CD8-positive, alpha-beta memory T cell (primary cell): ENCODE measurements around the gene JSRP1. TPM values are rescaled to one million over a fixed set of nuclear protein-coding genes. Genes with fewer than 3 reads are reported as not detected.

ENCODE experiments used
- CTCF ChIA-PET: fragments of 350-600 bp; sonication (Branson Sonifier 250); formaldehyde crosslinking; loops from one replicate; lab custom pipeline; 2021; ENCODE audit warnings: antibody characterized with exemption; lab: Charles Lee
- POLR2A ChIA-PET: fragments of 350-600 bp; sonication (Branson Sonifier 250); formaldehyde crosslinking; loops from one replicate; lab custom pipeline; 2021; ENCODE audit warnings: antibody characterized with exemption; lab: Charles Lee
- DNase-seq, 5 donors: peaks; one replicate each; pipeline versions ENCODE4 v3.0.0 to v3.0.0-alpha.2; 2020 to 2022; ENCODE audit warnings: mixed read lengths in 1 of 5
- H3K27ac ChIP-seq: one replicate; pipeline ENCODE4 v1.7.0; 2013; ENCODE audit warnings: low read depth, mild to moderate bottlenecking, low read length, moderate library complexity
- H3K27me3 ChIP-seq: 2 replicates; pipeline ENCODE4 v1.7.0; 2013; ENCODE audit warnings: low read length, mild to moderate bottlenecking; ENCODE audit not compliant: insufficient read depth, poor library complexity, severe bottlenecking
- H3K36me3 ChIP-seq: 2 replicates; pipeline ENCODE4 v1.7.0; 2013; ENCODE audit warnings: mild to moderate bottlenecking, low read length, moderate library complexity; ENCODE audit not compliant: insufficient read depth
- H3K4me1 ChIP-seq: 2 replicates; pipeline ENCODE4 v1.7.0; 2013; ENCODE audit warnings: mild to moderate bottlenecking, low read length, moderate library complexity; ENCODE audit not compliant: insufficient read depth
- H3K4me3 ChIP-seq: 2 replicates; pipeline ENCODE4 v1.7.0; 2013; ENCODE audit warnings: mild to moderate bottlenecking, low read length
- H3K9me3 ChIP-seq: 2 replicates; pipeline ENCODE4 v1.7.0; 2013; ENCODE audit warnings: mild to moderate bottlenecking, low read length
- H3K27ac Mint-ChIP-seq, 8 donors: one replicate each; pipeline ENCODE4 v1.8.0; 2020 to 2021; ENCODE audit warnings: mixed read lengths in 8 of 8, mild to moderate bottlenecking in 6 of 8, inconsistent platforms in 3 of 8, moderate library complexity in 3 of 8
- H3K27me3 Mint-ChIP-seq, 2 donors: one replicate each; pipeline ENCODE4 v1.8.0; 2020 to 2021; ENCODE audit warnings: mixed read lengths in 2 of 2, mild to moderate bottlenecking in 1 of 2, moderate library complexity in 1 of 2
- H3K36me3 Mint-ChIP-seq, 3 donors: one replicate each; pipeline ENCODE4 v1.8.0; 2020 to 2021; ENCODE audit warnings: mixed read lengths in 3 of 3, inconsistent platforms in 1 of 3, mild to moderate bottlenecking in 1 of 3
- H3K4me1 Mint-ChIP-seq, 3 donors: one replicate each; pipeline ENCODE4 v1.8.0; 2020 to 2021; ENCODE audit warnings: mixed read lengths in 3 of 3, inconsistent platforms in 1 of 3, mild to moderate bottlenecking in 1 of 3
- H3K4me3 Mint-ChIP-seq, 7 donors: one replicate each; pipeline ENCODE4 v1.8.0; 2020 to 2021; ENCODE audit warnings: mixed read lengths in 7 of 7, mild to moderate bottlenecking in 6 of 7, moderate library complexity in 4 of 7, inconsistent platforms in 2 of 7
- H3K9me3 Mint-ChIP-seq, 5 donors: one replicate each; pipeline ENCODE4 v1.8.0; 2020 to 2022; ENCODE audit warnings: mixed read lengths in 5 of 5, mild to moderate bottlenecking in 3 of 5, moderate library complexity in 2 of 5, inconsistent platforms in 1 of 5
- polyA plus RNA-seq: library from polyadenylated mRNA; unstranded; fragments of 300-500 nt; fragmentation: Illumina TruSeq; gene quantifications from one replicate; pipeline ENCODE4 v1.2.3, GENCODE V29; 2021
- total RNA-seq, 2 experiments: library from RNA; stranded (reverse); gene quantifications; one replicate each; pipeline ENCODE4 v1.2.3, GENCODE V29; 2021

JSRP1 gene
- total and polyA plus RNA-seq, 3 experiments from 2014 or later: 0.73 to 1.0 (median 0.91) TPM

DNA sequence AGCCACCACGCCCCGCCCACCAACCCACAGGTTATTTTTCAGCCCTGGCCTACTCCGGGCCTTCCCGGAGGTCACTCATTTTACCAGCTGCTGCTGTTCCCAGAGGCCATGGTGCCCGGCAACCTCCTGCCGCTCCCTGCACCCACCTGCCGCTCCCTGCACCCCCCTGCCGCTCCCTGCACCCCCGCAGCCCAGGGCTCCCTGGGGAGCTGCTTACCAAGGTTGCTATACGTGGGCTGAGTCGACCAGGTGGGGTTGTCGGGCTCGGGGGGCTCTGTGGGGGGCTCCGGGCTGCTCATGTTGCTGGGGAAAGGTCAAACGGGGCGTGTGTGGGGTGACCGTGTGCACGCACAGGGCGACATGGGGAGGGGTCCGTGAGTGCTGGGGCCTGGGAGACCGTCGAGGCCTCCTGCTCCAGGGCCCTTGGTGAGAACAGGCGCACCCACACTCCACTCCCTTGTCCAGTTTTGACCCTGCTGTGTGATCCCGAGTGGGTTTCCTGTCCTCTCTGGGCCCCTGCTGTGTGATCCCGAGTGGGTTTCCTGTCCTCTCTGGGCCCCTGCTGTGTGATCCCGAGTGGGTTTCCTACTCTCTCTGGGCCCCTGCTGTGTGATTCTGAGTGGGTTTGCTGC lies 24.5 kb upstream of the JSRP1 start:
- no peaks in the 10 kb centered on the region for H3K9me3 Mint-ChIP-seq
- POLR2A ChIA-PET: interaction anchor here (0.9 kb wide), 1 partner anchor 43 kb away, joined by 3 read pairs; no protein-coding TSS in a partner anchor
- H3K27me3 Mint-ChIP-seq: no peaks in the 10 kb centered on the region
- no peak overlapping the region for H3K4me3 ChIP-seq
- no peaks in the 10 kb centered on the region for H3K27me3 ChIP-seq
- H3K4me3 Mint-ChIP-seq: no peak overlapping the region
- H3K4me1 Mint-ChIP-seq: peaks cover 12 to 24% (median 14%) of the 10 kb centered on the region in 3 donors
- no peak overlapping the region for H3K27ac Mint-ChIP-seq
- peaks cover 15% of the 10 kb centered on the region for H3K4me1 ChIP-seq
- no peak for DNase-seq
- H3K27ac ChIP-seq: no peak overlapping the region
- H3K9me3 ChIP-seq: no peaks in the 10 kb centered on the region
- H3K36me3 Mint-ChIP-seq: peaks cover 0 to 7% (median 2%) of the 10 kb centered on the region in 3 donors
- no peaks in the 10 kb centered on the region for H3K36me3 ChIP-seq
- CTCF ChIA-PET: no interaction called here

DNA sequence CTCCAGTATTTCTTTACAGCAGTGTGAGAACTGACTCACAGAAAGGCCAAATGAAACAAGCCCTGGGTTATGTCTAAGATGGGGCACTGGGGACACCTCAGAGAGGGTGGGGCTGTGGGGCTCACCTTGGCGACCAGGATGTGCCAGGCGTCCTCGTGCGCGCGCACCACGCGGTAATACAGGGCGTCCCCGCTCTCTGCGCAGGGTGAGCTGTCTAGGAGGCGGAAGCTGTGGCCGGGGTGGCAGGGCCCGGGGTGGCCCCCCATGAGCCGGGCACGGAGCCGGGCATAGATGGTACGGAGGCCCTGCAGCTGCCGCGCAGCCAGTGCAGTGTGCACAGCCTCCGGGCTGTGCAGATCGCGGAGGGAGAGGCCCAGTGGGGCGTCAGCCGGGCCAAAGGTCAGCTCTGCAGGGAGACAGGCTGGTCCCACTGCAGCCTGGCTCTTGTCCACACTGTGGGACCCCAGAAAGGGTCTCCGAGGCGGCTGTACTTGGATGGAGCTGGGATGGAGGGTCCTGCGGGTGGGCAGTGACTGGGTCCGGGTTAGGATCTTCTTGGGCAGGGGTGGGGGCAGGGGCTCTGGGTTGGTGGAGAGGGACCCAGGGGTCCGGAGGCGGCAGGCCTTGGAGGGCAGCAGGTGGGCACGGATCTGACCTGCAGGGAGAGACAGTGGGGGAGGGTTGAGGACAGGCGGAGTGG lies 22.4 kb upstream of the JSRP1 start:
- Mint-ChIP-seq H3K4me1 (peaks cover 24 to 37% (median 27%) of the 10 kb centered on the region in 3 donors), H3K4me3 (peak overlapping the region in 2 of 7 donors; percentile 30 to 65), H3K36me3 (peaks cover 0 to 21% (median 2%) of the 10 kb centered on the region in 3 donors), H3K9me3 (no peaks in the 10 kb centered on the region), H3K27ac (peak overlapping the region in 2 of 8 donors; percentile 36 to 47), H3K27me3 (no peaks in the 10 kb centered on the region)
- H3K4me1 ChIP-seq: peaks cover 27% of the 10 kb centered on the region
- CTCF ChIA-PET: interaction anchor here (1.1 to 1.5 kb wide), 2 partner anchors 10 to 39 kb away, joined by 3 to 5 read pairs; no protein-coding TSS in a partner anchor
- H3K9me3 ChIP-seq: no peaks in the 10 kb centered on the region
- no peak overlapping the region for H3K27ac ChIP-seq
- no peaks in the 10 kb centered on the region for H3K36me3 ChIP-seq
- H3K27me3 ChIP-seq: no peaks in the 10 kb centered on the region
- DNase-seq: no peak
- no peak overlapping the region for H3K4me3 ChIP-seq
- POLR2A ChIA-PET: no interaction called here

DNA sequence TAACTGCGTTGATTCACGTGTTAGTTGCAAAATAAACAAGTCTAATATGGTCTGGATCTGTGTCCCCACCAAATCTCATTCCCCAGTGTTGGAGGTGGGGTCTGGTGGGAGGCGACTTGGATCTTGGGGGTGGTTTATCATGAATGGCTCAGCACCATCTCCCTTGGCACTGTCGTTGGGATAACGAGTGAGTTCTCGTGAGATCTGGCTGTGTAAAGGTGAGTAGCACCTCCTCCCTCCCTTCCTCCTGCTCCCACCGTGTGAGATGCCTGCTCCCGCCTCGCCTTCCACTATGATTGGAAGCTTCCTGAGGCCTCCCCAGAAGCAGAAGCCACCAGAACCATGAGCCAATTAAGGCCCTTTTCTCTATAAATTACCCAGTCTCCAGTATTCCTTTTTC lies 20.9 kb upstream of the JSRP1 start:
- POLR2A ChIA-PET: interaction anchor here (2.2 kb wide), 1 partner anchor 12 kb away, joined by 11 read pairs; no protein-coding TSS in a partner anchor
- peak overlapping the region in 3 of 8 donors; percentile 43 to 83 (median 63) for H3K27ac Mint-ChIP-seq
- peaks cover 33% of the 10 kb centered on the region for H3K4me1 ChIP-seq

DNA sequence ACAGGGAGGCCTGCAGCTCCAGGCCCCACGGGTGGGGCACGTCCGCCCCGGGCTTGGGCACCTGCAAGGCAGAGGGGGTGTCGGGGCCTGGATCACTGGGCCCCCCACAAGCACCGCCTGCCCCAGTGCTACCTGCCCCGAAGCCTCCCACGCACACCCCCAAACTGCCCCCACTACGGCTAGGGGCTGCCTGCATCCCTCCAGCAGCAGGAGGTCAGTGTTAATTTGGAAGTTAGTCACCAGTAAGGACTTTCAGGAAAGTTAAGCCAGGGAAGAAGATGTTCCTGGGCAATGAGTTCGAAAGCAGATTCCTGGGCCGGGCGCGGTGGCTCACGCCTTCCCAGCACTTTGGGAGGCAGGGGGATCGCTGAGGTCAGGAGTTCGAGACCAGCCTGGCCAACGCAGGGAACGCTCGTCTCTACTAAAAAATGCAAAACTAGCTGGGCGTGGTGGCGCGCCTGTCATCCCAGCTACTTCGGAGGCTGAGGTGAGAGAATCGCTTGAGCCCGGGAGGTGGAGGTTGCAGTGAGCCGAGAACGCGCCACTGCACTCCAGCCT lies 20.3 kb upstream of the JSRP1 start:
- H3K4me3 Mint-ChIP-seq: no peak overlapping the region
- peaks cover 25 to 42% (median 29%) of the 10 kb centered on the region in 3 donors for H3K4me1 Mint-ChIP-seq
- no peaks in the 10 kb centered on the region for H3K9me3 Mint-ChIP-seq
- ChIA-PET CTCF (interaction anchor here (1.2 to 6.8 kb wide), 4 partner anchors 13 to 335 kb away, joined by 3 to 70 read pairs (median 8); partner anchors contain the start of genes PLEKHJ1 and SF3A2), POLR2A (interaction anchor here (1.0 to 2.2 kb wide), 2 partner anchors 13 to 117 kb away, joined by 4 to 11 read pairs; no protein-coding TSS in a partner anchor)
- peaks cover 33% of the 10 kb centered on the region for H3K4me1 ChIP-seq
- peaks cover 10% of the 10 kb centered on the region for H3K36me3 ChIP-seq
- peaks cover 0 to 40% (median 8%) of the 10 kb centered on the region in 3 donors for H3K36me3 Mint-ChIP-seq
- peaks cover 0 to 3% of the 10 kb centered on the region in 2 donors for H3K27me3 Mint-ChIP-seq
- peak overlapping the region in 2 of 8 donors; percentile 11 to 83 for H3K27ac Mint-ChIP-seq
- no peak overlapping the region for H3K4me3 ChIP-seq
- H3K9me3 ChIP-seq: no peaks in the 10 kb centered on the region
- H3K27me3 ChIP-seq: no peaks in the 10 kb centered on the region
- H3K27ac ChIP-seq: no peak overlapping the region
- DNase-seq: no peak

More for the DNA sequence above, 20.9 kb upstream of the JSRP1 start:
- Mint-ChIP-seq H3K9me3 (no peaks in the 10 kb centered on the region), H3K27me3 (no peaks in the 10 kb centered on the region), H3K4me1 (peaks cover 24 to 42% (median 28%) of the 10 kb centered on the region in 3 donors), H3K4me3 (peak overlapping the region in 3 of 7 donors; percentile 41 to 80 (median 75)), H3K36me3 (peaks cover 0 to 34% (median 4%) of the 10 kb centered on the region in 3 donors)
- H3K27ac ChIP-seq: no peak overlapping the region
- H3K27me3 ChIP-seq: no peaks in the 10 kb centered on the region
- H3K36me3 ChIP-seq: peaks cover 6% of the 10 kb centered on the region
- CTCF ChIA-PET: interaction anchor here (0.8 to 1.6 kb wide), 4 partner anchors 9 to 334 kb away, joined by 3 to 4 read pairs (median 3); no protein-coding TSS in a partner anchor
- H3K4me3 ChIP-seq: no peak overlapping the region
- H3K9me3 ChIP-seq: no peaks in the 10 kb centered on the region
- no peak for DNase-seq

DNA sequence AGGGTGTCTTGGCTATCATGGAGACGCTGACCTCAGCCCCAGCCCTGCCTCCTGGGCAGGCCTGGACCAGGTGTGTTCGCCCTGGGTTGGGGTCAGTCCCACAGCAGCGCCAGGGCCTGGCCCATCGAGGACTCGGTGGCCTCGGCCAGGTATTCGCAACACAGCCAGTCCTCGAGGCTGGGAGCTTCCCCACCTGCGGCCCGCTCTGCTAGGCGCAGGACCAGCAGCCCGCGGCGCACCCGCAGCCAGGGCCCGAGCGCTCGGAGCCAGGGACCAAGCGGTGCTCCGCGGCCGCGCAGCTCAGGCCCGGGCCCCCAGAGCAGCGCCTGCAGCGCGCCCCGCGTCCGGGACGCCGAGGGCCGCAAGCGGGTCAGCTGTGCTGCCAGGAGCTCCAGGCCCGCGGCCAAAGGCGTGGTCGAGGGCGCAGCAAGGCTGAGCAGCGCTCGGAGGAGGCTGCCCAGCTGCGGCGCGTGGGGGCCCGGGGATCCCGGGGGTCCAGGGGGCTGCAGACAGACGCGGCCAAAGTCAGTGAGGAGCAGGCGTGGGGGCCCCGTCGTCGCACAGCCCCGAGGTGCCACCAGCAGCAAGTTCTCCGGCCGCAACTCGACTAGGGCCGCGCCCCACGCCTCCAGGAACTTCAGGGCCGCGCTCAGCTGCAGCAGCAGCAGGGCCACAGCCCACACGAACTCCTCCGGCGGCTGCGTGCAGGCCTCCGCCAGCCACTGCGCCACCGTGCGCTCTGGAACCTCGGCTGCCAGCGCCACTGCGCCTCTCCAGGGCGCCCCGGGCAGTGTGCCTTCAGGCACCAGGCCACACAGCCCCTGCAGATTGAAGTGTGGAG lies 19.6 kb upstream of the JSRP1 start:
- Mint-ChIP-seq H3K27me3 (peaks cover 0 to 4% of the 10 kb centered on the region in 2 donors), H3K9me3 (no peaks in the 10 kb centered on the region), H3K27ac (no peak overlapping the region), H3K4me1 (peaks cover 27 to 43% (median 31%) of the 10 kb centered on the region in 3 donors), H3K4me3 (no peak overlapping the region), H3K36me3 (peaks cover 0 to 45% (median 9%) of the 10 kb centered on the region in 3 donors)
- ChIA-PET CTCF (interaction anchor here (1.1 to 6.8 kb wide), 13 partner anchors 9 to 133 kb away, joined by 3 to 70 read pairs (median 12); partner anchors contain the start of genes PEAK3, PLEKHJ1 and SF3A2), POLR2A (interaction anchor here (0.9 to 7.8 kb wide), 5 partner anchors 7 to 118 kb away, joined by 4 to 67 read pairs (median 7); partner anchors contain the start of genes PEAK3 and SF3A2)
- Histone ChIP-seq H3K4me3 (no peak overlapping the region), H3K27me3 (no peaks in the 10 kb centered on the region), H3K27ac (no peak overlapping the region), H3K4me1 (peaks cover 36% of the 10 kb centered on the region), H3K36me3 (peaks cover 13% of the 10 kb centered on the region), H3K9me3 (no peaks in the 10 kb centered on the region)
- DNase-seq: no peak

DNA sequence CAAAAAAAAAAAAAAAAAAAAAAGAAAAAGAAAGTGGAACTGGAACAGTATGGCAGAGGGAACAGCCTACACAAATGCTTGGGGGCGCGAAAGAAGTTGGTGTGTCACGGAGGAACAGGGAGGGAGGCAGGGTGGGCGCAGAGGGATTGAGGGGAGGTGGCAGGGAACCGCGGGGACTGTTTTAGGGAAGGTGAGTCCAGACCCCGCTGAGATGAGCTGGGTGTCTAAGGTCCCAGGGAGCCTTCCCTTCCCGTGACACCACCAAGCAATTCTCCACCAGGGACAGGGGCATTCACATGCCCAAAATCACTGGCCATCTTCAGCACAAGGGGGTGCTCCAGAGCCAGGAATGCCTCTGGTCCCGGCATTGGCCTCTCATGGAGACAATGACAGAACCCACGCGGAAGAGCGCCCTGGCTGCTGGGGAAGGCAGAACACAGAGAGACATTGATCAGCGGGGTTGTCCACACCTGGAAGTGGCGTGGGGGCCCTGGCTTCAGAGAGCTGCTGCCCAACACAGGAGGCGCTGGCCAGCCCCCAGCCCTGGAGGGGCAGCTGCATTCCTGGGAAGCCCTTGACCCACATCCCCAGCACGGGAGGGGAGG lies 18.8 kb upstream of the JSRP1 start:
- Histone ChIP-seq H3K9me3 (no peaks in the 10 kb centered on the region), H3K27me3 (no peaks in the 10 kb centered on the region), H3K4me3 (no peak overlapping the region), H3K4me1 (peaks cover 36% of the 10 kb centered on the region), H3K36me3 (peaks cover 13% of the 10 kb centered on the region), H3K27ac (no peak overlapping the region)
- ChIA-PET CTCF (interaction anchor here (1.1 to 6.8 kb wide), 16 partner anchors 9 to 134 kb away, joined by 3 to 70 read pairs (median 8); partner anchors contain the start of genes PEAK3, PLEKHJ1 and SF3A2), POLR2A (interaction anchor here (0.6 to 7.8 kb wide), 10 partner anchors 8 to 203 kb away, joined by 3 to 67 read pairs (median 4); partner anchors contain the start of genes LSM7, PEAK3, SF3A2 and SPPL2B)
- H3K27me3 Mint-ChIP-seq: peaks cover 0 to 4% of the 10 kb centered on the region in 2 donors
- H3K4me1 Mint-ChIP-seq: peaks cover 27 to 41% (median 31%) of the 10 kb centered on the region in 3 donors
- H3K36me3 Mint-ChIP-seq: peaks cover 0 to 46% (median 9%) of the 10 kb centered on the region in 3 donors
- H3K9me3 Mint-ChIP-seq: no peaks in the 10 kb centered on the region
- peak in 3 of 5 donors; percentile 51 to 74 (median 53) for DNase-seq
- H3K4me3 Mint-ChIP-seq: peak overlapping the region in 4 of 7 donors; percentile 31 to 64 (median 38)
- H3K27ac Mint-ChIP-seq: peak overlapping the region in 7 of 8 donors; percentile 35 to 96 (median 76)
